Measurements from ENCODE around the gene DPP4.
"Not testable (repeated sequence)": the region's sequence is repeated elsewhere in the genome, so short reads cannot be mapped to it uniquely, and the experiment has no call there.

Gene DPP4

DNA sequence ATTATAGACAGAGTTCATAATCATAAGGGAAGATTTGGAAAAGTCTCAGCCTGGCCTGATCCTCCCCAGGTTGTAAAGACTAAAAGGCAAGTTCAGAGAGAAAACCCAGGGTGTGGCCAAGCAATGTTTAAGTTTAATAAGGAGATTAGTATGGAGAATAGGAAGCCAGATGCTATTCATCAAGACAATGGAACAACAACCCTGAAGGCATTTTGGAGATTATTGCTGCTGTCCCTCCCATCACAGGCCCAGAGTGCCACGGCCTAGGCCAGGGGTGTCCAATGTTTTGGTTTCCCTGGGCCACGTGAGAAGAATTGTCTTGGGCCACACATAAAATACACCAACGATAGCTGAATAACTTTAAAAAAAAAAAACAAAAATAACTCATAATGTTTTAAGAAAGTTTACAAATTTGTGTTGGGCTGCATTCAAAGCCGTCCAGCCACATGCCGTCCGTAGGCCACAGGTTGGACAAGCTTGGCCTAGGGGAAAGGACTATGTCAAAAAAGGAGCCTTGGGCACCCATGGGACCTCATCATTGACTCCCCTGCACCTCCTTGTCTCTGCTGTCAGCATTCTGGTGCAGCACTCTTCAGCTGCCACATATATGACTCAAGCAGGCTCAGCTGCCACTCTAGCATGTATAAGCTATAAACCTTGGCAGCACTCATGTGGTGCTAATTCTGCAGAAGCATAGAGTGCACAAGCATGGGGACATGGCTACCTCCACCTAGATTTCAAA lies 20.8 kb downstream of the DPP4 start:
- H3K9me3 Mint-ChIP-seq = peaks cover 15% of the 10 kb centered on the region
- peaks cover 4% of the 10 kb centered on the region for H3K27me3 Mint-ChIP-seq (ENCODE audit: low read depth, poor library complexity)
- no peaks in the 10 kb centered on the region for H3K36me3 Mint-ChIP-seq (ENCODE audit: low read depth)
- no peak overlapping the region for H3K4me3 Mint-ChIP-seq
- H3K27ac Mint-ChIP-seq = no peak overlapping the region
- DNase-seq = no peak
- no peaks in the 10 kb centered on the region for H3K4me1 Mint-ChIP-seq
- TF ChIP-seq, protein P1, sequence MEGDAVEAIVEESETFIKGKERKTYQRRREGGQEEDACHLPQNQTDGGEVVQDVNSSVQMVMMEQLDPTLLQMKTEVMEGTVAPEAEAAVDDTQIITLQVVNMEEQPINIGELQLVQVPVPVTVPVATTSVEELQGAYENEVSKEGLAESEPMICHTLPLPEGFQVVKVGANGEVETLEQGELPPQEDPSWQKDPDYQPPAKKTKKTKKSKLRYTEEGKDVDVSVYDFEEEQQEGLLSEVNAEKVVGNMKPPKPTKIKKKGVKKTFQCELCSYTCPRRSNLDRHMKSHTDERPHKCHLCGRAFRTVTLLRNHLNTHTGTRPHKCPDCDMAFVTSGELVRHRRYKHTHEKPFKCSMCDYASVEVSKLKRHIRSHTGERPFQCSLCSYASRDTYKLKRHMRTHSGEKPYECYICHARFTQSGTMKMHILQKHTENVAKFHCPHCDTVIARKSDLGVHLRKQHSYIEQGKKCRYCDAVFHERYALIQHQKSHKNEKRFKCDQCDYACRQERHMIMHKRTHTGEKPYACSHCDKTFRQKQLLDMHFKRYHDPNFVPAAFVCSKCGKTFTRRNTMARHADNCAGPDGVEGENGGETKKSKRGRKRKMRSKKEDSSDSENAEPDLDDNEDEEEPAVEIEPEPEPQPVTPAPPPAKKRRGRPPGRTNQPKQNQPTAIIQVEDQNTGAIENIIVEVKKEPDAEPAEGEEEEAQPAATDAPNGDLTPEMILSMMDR (IDR thresholded peaks at IDR 0.05) = no peak

DNA sequence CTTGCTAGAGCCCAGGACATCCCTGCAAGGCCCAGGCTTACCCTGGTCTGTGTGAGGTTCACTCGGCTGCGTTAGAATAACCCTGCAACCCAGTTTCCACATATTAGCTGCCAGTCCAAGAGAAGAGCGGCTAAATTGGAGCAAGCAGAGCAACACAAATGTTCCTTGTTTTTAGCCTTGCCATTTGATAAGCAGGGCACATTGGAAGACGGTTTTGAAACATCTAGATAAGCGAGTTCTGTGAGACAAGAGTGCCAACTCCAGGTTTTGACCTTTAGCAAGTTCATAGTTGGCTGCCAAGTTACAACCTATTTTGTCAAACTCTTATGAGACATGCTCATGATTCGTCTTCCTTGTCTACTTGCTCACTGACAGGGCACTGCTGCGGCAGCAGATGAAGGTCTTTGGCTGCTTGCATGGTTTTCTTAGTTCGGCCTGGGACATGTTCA lies 23.5 kb downstream of the DPP4 start:
- TF ChIP-seq, protein P1 (IDR thresholded peaks at IDR 0.05) = no peak
- Mint-ChIP-seq H3K4me3 (no peak overlapping the region), H3K4me1 (no peaks in the 10 kb centered on the region), H3K27me3 (ENCODE audit: low read depth, poor library complexity) (peaks cover 5% of the 10 kb centered on the region), H3K9me3 (no peaks in the 10 kb centered on the region), H3K27ac (no peak overlapping the region), H3K36me3 (ENCODE audit: low read depth) (no peaks in the 10 kb centered on the region)
- no peak for DNase-seq

DNA sequence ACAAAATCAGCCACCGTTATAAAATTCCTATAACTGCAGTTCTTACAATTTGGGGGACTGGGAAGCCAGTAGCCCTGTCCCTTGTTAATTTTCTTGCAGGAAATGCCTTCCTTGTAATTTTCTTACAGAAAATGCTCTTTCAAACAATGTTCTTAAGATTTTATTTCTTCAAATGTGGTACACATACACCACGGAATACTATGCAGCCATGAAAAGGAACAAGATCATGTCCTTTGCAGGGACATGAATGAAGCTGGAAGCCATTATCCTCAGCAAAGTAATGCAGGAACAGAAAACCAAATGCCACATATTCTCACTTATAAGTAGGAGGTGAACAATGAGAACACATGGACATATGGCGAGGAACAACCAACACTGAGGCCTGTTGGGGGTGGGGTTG lies 24.9 kb downstream of the DPP4 start:
- H3K4me3 Mint-ChIP-seq = not testable (repeated sequence)

DNA sequence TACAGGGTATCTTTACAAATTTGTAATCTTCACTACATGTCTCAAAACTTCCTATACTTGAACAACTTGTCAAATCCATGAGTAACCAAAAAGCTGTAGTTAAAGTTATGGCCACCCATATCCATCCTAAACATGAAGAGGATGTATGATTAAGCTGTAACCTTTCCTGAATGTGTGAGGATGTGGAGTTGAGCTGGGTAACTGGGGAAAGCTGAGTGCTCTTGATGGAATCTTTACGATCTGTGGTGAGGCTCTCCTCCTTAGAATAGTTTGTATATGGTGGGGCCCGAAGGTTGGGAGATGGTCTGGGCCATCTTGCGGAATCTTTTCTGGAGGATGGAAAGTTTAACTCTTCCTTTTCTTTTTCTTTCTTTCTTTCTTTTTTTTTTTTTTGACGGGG lies 29.4 kb downstream of the DPP4 start:
- Mint-ChIP-seq H3K27me3 (ENCODE audit: low read depth, poor library complexity) (peaks cover 9% of the 10 kb centered on the region), H3K27ac (no peak overlapping the region), H3K4me3 (no peak overlapping the region), H3K9me3 (no peaks in the 10 kb centered on the region), H3K36me3 (ENCODE audit: low read depth) (no peaks in the 10 kb centered on the region), H3K4me1 (no peaks in the 10 kb centered on the region)
- TF ChIP-seq, protein P1 (IDR thresholded peaks at IDR 0.05) = no peak
- DNase-seq = no peak

More for the DNA sequence above, 24.9 kb downstream of the DPP4 start:
- not testable (repeated sequence) for H3K27me3 Mint-ChIP-seq (ENCODE audit: low read depth, poor library complexity); H3K36me3 Mint-ChIP-seq (ENCODE audit: low read depth); H3K27ac Mint-ChIP-seq; DNase-seq; H3K4me1 Mint-ChIP-seq; H3K9me3 Mint-ChIP-seq

DNA sequence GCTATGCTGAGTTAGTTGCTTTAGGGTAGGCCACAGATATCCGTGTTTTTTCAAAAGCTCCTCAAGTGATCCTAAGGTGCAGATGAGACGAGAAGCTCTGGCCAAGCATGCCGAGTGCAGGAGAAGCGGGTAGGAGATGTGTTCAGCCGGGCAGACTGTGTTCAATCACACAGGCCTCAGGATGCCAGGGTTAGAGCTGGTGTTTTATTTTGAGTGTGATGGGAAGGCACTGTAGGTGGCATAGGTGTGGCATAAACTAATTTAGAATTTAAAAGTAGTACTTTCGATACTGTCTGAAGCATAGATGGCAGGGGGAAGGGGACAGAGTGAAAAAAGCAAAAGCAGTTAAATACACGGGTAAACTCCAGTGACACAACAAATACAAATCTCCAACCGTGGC lies 30.9 kb downstream of the DPP4 start:
- TF ChIP-seq, protein P1 (IDR thresholded peaks at IDR 0.05) = no peak
- H3K27ac Mint-ChIP-seq = no peak overlapping the region
- peaks cover 4% of the 10 kb centered on the region for H3K27me3 Mint-ChIP-seq (ENCODE audit: low read depth, poor library complexity)
- no peak for DNase-seq
- H3K4me3 Mint-ChIP-seq = no peak overlapping the region
- H3K9me3 Mint-ChIP-seq = no peaks in the 10 kb centered on the region
- no peaks in the 10 kb centered on the region for H3K36me3 Mint-ChIP-seq (ENCODE audit: low read depth)
- H3K4me1 Mint-ChIP-seq = no peaks in the 10 kb centered on the region

DNA sequence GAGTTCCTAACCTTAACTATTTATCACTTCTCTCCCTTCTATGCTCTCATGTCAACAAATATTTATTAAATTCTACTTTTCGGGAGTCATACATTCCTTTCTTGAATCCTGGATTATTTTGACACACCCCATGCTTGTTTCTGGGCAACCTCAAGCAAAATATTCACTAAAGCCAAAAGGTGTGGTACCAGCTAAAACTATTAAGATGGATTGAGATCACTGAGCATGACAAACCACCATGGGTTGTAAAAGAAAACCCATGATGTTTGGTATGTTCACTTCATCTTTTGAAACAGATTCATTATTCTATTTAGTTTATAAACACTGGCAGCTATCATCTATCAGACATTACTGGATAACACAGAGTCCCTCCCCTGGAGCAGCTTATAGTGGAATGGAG lies 32.5 kb downstream of the DPP4 start:
- DNase-seq = no peak
- TF ChIP-seq, protein P1 (IDR thresholded peaks at IDR 0.05) = no peak
- no peaks in the 10 kb centered on the region for H3K36me3 Mint-ChIP-seq (ENCODE audit: low read depth)
- H3K4me3 Mint-ChIP-seq = no peak overlapping the region
- no peak overlapping the region for H3K27ac Mint-ChIP-seq
- H3K27me3 Mint-ChIP-seq (ENCODE audit: low read depth, poor library complexity) = peaks cover 4% of the 10 kb centered on the region
- no peaks in the 10 kb centered on the region for H3K9me3 Mint-ChIP-seq
- H3K4me1 Mint-ChIP-seq = no peaks in the 10 kb centered on the region
